Tibial nerve (tissue), 4 donors: ENCODE measurements around the gene FIBCD1. TPM values are rescaled to one million over a fixed set of nuclear protein-coding genes. Genes with fewer than 3 reads are reported as not detected.

Source experiments
- DNase-seq, 2 donors: peaks; one replicate each; pipeline ENCODE4 v3.0.0-alpha.2; 2019; ENCODE audit warnings: low spot score in 2 of 2
- H3K27ac ChIP-seq, 4 donors: fragments of 200-600 bp; sonication (generic) in 3 of 4; one replicate each; pipeline ENCODE4 v1.5.1; 2017 to 2019; ENCODE audit warnings: mild to moderate bottlenecking in 1 of 4
- H3K27me3 ChIP-seq, 2 donors: fragments of 200-600 bp; sonication (generic) in 1 of 2; one replicate each; pipeline versions ENCODE4 v1.5.1 to v1.6.0; 2017 to 2019
- H3K36me3 ChIP-seq, 3 donors: fragments of 200-600 bp; sonication (generic); one replicate each; pipeline ENCODE4 v1.5.1; 2018 to 2019
- H3K4me1 ChIP-seq, 4 donors: fragments of 200-600 bp; sonication (generic) in 3 of 4; one replicate each; pipeline ENCODE4 v1.5.1; 2017 to 2019
- H3K4me3 ChIP-seq, 4 donors: fragments of 200-600 bp; sonication (generic) in 3 of 4; one replicate each; pipeline ENCODE4 v1.5.1; 2017 to 2019; ENCODE audit warnings: mild to moderate bottlenecking in 1 of 4, moderate library complexity in 1 of 4
- H3K9me3 ChIP-seq, 4 donors: fragments of 200-600 bp; sonication (generic) in 3 of 4; one replicate each; pipeline ENCODE4 v1.5.1; 2017 to 2019
- CTCF ChIP-seq, 5 experiments: fragments of 200-600 bp in 3 of 5; fragments of 450-650 bp in 2 of 5; sonication (generic) in 3 of 5; IDR thresholded peaks; one replicate each; pipeline ENCODE4 v1.5.1; 2016 to 2019; ENCODE audit warnings: antibody characterized with exemption in 5 of 5, mild to moderate bottlenecking in 3 of 5, moderate library complexity in 2 of 5
- EP300 ChIP-seq, 2 donors: sonication (generic); formaldehyde crosslinking; IDR thresholded peaks; one replicate each; pipeline ENCODE4 v1.6.1; 2017; ENCODE audit warnings: antibody characterized with exemption in 2 of 2, mild to moderate bottlenecking in 1 of 2
- POLR2A ChIP-seq, 2 donors: fragments of 450-650 bp; IDR thresholded peaks; one replicate each; pipeline ENCODE4 v1.6.1; 2017; ENCODE audit warnings: antibody characterized with exemption in 2 of 2, mild to moderate bottlenecking in 2 of 2, moderate library complexity in 2 of 2
- WGBS, 2 donors: methylation state at CpG; one replicate each; pipeline ENCODE4 v1.1.5; 2018; 5-methylcytosine and 5-hydroxymethylcytosine counted together
- total RNA-seq, 4 donors: library from RNA; depleted of rRNA; stranded (reverse); fragments of >200 nt; gene quantifications; one replicate each; pipeline ENCODE4 v1.1.0, GENCODE V29; 2016

Gene FIBCD1
- total RNA-seq, 4 donors from 2014 or later = not detected

GRCh38 chr9:130917168-130917960 lies 21.7 kb downstream of the FIBCD1 start:
- no peak overlapping the region for H3K4me3 ChIP-seq
- WGBS, 2 donors = 72 to 82% methylated on average over 24 to 34 of the region's 34 CpGs
- no peak for DNase-seq
- H3K27ac ChIP-seq = no peak overlapping the region
- H3K4me1 ChIP-seq = peaks cover 0 to 9% (median 0%) of the 10 kb centered on the region in 4 donors
- H3K36me3 ChIP-seq = no peaks in the 10 kb centered on the region
- H3K27me3 ChIP-seq = peaks cover 0 to 73% of the 10 kb centered on the region in 2 donors
- TF ChIP-seq EP300 (IDR thresholded peaks at IDR 0.05) (no peak), CTCF (IDR thresholded peaks at IDR 0.05) (no peak), POLR2A (IDR thresholded peaks at IDR 0.05) (no peak)
- H3K9me3 ChIP-seq = no peaks in the 10 kb centered on the region

- DNase-seq = no peak
- Histone ChIP-seq H3K27me3 (peaks cover 0 to 60% of the 10 kb centered on the region in 2 donors), H3K27ac (no peak overlapping the region), H3K9me3 (no peaks in the 10 kb centered on the region), H3K36me3 (no peaks in the 10 kb centered on the region), H3K4me1 (peaks cover 0 to 9% (median 0%) of the 10 kb centered on the region in 4 donors), H3K4me3 (no peak overlapping the region)
- TF ChIP-seq CTCF (IDR thresholded peaks at IDR 0.05) = no peak
- TF ChIP-seq EP300 (IDR thresholded peaks at IDR 0.05) = no peak
- 80 to 92% methylated on average over 8 of the region's 8 CpGs for WGBS, 2 donors
These were observed 24.0 kb downstream of the FIBCD1 start for GRCh38 chr9:130915096-130915447.

- H3K9me3 ChIP-seq = no peaks in the 10 kb centered on the region
- TF ChIP-seq EP300 (IDR thresholded peaks at IDR 0.05) = no peak
- no peak for DNase-seq
- H3K4me3 ChIP-seq = no peak overlapping the region
- H3K27me3 ChIP-seq = peaks cover 0 to 55% of the 10 kb centered on the region in 2 donors
- H3K27ac ChIP-seq = no peak overlapping the region
- H3K36me3 ChIP-seq = no peaks in the 10 kb centered on the region
- H3K4me1 ChIP-seq = peaks cover 0 to 9% (median 0%) of the 10 kb centered on the region in 4 donors
- whole genome bisulfite sequencing, 2 donors = 76% methylated on average over 22 to 23 of the region's 24 CpGs
These were observed 24.5 kb downstream of the FIBCD1 start for GRCh38 chr9:130914417-130915095.

GRCh38 chr9:130913599-130914416 lies 25.2 kb downstream of the FIBCD1 start:
- Histone ChIP-seq H3K4me3 (peak overlapping the region in 1 of 4 donors; percentile 23), H3K27me3 (peaks cover 0 to 47% of the 10 kb centered on the region in 2 donors), H3K4me1 (peaks cover 0 to 9% (median 0%) of the 10 kb centered on the region in 4 donors), H3K36me3 (no peaks in the 10 kb centered on the region), H3K9me3 (no peaks in the 10 kb centered on the region), H3K27ac (no peak overlapping the region)
- TF ChIP-seq POLR2A (IDR thresholded peaks at IDR 0.05) = no peak
- no peak for TF ChIP-seq EP300 (IDR thresholded peaks at IDR 0.05)
- no peak for TF ChIP-seq CTCF (IDR thresholded peaks at IDR 0.05)
- DNase-seq = no peak
- 64 to 72% methylated on average over 21 to 23 of the region's 23 CpGs for WGBS, 2 donors

GRCh38 chr9:130912932-130913598 lies 26.0 kb downstream of the FIBCD1 start:
- H3K27me3 ChIP-seq = peaks cover 0 to 40% of the 10 kb centered on the region in 2 donors
- no peaks in the 10 kb centered on the region for H3K9me3 ChIP-seq
- WGBS, 2 donors = 42 to 52% methylated on average over 38 of the region's 38 CpGs
- no peaks in the 10 kb centered on the region for H3K36me3 ChIP-seq
- H3K4me1 ChIP-seq = peaks cover 0 to 9% (median 0%) of the 10 kb centered on the region in 4 donors
- DNase-seq = peak; percentile 7 to 31
- no peak overlapping the region for H3K27ac ChIP-seq
- H3K4me3 ChIP-seq = peak overlapping the region in 1 of 4 donors; percentile 23
- TF ChIP-seq EP300 (IDR thresholded peaks at IDR 0.05) = no peak
